Colon (tissue), 2 donors: ENCODE measurements around the gene FOXO3.
"Not testable (repeated sequence)": the region's sequence is repeated elsewhere in the genome, so short reads cannot be mapped to it uniquely, and the experiment has no call there.

Source experiments
- FAIRE-seq: peaks from 2 replicates; lab custom pipeline; 2012; peaks lifted over from hg19 to GRCh38; lab: Jason Lieb, UNC
- donor health status: control.
- donor health status: control.

Gene FOXO3

GRCh38 chr6:108560463-108561308 is at the start of gene FOXO3:
TSS of gene FOXO3 (plus strand) at chr6:108560917. CDS start at chr6:108561209, 292 bp downstream.
- no peak for FAIRE-seq

GRCh38 chr6:108518714-108519576 is 41.8 kb upstream of the FOXO3 start:
- no peak for FAIRE-seq

- no peak for FAIRE-seq
These were observed 39.1 kb upstream of the FOXO3 start for GRCh38 chr6:108521616-108522107.

- no peak for FAIRE-seq
These were observed 37.0 kb upstream of the FOXO3 start for GRCh38 chr6:108523697-108524096.

GRCh38 chr6:108524528-108525248 is 36.0 kb upstream of the FOXO3 start:
- FAIRE-seq, result no peak

GRCh38 chr6:108526739-108527174 is 34.0 kb upstream of the FOXO3 start:
- FAIRE-seq, result no peak

- no peak for FAIRE-seq
These were observed 31.8 kb upstream of the FOXO3 start for GRCh38 chr6:108528878-108529277.

- FAIRE-seq, result no peak
These were observed 29.4 kb upstream of the FOXO3 start for GRCh38 chr6:108531332-108531731.

- FAIRE-seq, result no peak
These were observed 25.5 kb upstream of the FOXO3 start for GRCh38 chr6:108535114-108535742.

- not testable (repeated sequence) for FAIRE-seq
These were observed 24.7 kb upstream of the FOXO3 start for GRCh38 chr6:108535920-108536535.

GRCh38 chr6:108541843-108542759 is 18.6 kb upstream of the FOXO3 start:
- no peak for FAIRE-seq

- FAIRE-seq, result no peak
These were observed 17.4 kb upstream of the FOXO3 start for GRCh38 chr6:108543175-108543940.

- FAIRE-seq, result no peak
These were observed 16.1 kb upstream of the FOXO3 start for GRCh38 chr6:108544606-108545005.

- no peak for FAIRE-seq
These were observed 14.4 kb upstream of the FOXO3 start for GRCh38 chr6:108546079-108547049.

- no peak for FAIRE-seq
These were observed 11.5 kb upstream of the FOXO3 start for GRCh38 chr6:108549241-108549640.

- no peak for FAIRE-seq
These were observed 11.0 kb upstream of the FOXO3 start for GRCh38 chr6:108549741-108550140.

- no peak for FAIRE-seq
These were observed 10.5 kb upstream of the FOXO3 start for GRCh38 chr6:108550256-108550655.

GRCh38 chr6:108555399-108556052 is 5.2 kb upstream of the FOXO3 start:
- FAIRE-seq, result no peak
